Kidney tubule cell (primary cell): ENCODE measurements around the gene KRTAP12-2.
"Not testable (repeated sequence)": the region's sequence is repeated elsewhere in the genome, so short reads cannot be mapped to it uniquely, and the experiment has no call there.

Experiments
- DNase-seq: peaks from one replicate; pipeline ENCODE4 v3.0.0-alpha.2; 2018; ENCODE audit warnings: low spot score

KRTAP12-2 gene

GRCh38 chr21:44684077-44684476 is 17.4 kb upstream of the KRTAP12-2 start:
- no peak for DNase-seq

DNA sequence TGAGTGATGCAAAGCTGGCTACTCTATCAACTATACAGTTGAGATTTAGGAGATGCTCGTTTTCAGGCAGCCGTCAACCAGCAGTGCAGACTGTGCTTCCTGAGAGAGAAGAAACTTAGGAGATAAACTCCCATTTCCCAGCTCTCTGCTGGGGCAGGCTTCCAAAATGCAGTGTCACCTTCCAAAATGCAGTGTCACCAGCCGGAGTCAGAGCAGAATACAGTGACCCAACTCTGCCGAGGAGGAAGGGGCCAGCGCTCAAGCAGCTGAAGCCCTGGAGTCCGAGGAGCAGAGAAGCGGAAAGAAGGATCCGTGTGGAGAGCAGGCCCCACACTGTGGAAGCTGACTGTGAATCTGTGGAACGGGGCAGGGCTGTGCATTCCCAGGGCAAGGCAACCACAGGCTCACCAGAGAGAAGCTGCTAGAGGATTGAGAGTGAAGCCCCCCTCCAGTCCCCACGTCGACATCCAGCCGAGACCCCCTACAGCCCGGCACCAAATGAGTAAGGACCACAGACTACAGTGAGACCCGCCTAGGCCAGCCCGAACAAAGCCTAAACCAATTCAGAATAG is 15.9 kb upstream of the KRTAP12-2 start:
- DNase-seq: no peak

DNA sequence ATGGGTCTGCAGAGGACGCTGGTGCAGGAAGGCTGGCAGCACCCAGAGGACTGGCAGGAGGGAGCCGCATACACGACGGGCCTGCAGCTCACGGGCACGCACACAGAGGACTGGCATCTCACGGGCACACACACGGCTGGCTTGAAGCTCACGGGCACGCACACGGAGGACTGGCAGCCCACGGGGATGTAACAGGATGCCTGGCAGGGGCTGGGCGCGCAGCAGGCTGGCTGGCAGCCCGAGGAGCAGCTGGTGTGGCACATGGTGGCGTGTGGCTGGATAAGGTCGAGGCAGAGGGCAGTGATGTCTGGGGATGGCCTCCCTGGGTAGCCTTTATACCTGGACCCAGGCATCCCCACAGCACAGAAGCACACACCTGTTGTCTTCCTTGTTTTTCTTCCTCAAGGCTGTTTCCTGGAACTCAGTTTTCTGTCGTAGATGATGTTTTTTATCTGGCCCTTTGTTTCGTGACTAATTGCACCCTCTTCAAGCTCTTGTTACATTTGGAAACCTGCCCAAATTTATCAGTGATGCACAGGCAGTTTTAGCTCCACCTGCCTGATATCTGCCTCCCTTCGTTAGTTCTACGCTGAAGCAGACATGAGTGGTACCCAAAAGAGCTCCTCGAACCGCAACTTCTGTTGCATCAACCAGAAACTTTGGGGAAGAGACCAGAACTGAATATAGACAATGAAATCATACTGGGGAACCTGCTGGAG is 15.3 kb upstream of the KRTAP12-2 start, which contains the start of gene KRTAP12-1:
Gene KRTAP12-1 (minus strand): TSS at position 303 of the 719 bp plus-strand sequence. CDS start 40 bp downstream, at position 263.
- no peak for DNase-seq

- no peak for DNase-seq
These were observed 14.4 kb upstream of the KRTAP12-2 start for GRCh38 chr21:44681152-44681551.

DNA sequence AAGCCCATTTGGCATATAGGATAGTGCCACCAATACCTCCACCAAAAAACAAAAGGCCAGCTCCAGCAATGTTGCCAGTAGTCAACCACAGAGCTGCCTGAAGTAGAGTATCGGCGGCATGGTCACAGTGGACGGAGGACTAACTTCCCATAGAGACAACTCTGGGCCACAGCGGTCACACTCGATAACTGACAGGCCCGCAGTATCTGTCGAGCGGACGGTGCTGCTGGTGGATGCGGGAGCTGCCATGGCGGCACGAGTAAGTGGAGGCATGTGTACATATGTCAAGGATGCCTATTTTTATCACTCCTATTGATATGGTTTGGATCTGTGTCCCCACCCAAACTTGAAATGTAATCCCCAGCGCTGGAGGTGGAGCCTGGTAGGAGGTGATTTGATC is 11.2 kb upstream of the KRTAP12-2 start:
- DNase-seq: no peak

- DNase-seq: no peak
These were observed 5.2 kb upstream of the KRTAP12-2 start for GRCh38 chr21:44671911-44672310.

DNA sequence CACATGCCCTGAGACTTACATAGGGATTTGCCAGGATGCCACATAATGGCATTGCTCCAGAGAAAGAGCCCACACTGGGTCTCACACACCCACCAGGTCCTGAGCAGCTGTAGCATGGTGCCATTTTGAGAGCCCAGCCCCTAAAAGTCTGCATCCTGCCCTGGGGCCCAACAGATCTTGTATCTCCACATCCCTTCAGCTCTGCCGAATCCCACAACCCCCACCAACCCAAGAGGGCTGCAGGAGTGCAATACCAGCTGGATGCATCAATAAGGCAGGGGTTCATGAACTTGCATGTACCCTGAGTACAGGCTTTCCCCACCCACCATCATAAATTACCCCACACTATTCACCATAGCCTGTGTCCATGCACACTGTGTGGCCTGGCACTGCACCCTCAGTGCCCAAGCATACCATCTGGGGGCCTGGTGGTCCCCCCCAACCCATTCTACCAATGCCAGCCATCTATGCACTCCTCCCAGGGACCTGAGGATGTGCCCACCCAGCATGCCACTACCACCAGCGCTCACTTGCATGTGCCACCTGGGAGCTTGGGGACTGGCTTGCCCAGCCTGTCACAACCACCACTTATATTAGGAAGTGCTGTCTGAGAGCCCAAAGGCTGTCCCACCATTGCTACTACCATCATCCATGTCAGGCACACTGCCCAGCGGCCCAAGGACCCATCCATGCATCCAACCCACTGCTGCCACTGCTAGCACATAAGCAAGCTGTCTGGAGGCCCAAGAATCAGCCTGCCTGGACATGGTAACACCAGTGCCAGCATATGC is 4.1 kb upstream of the KRTAP12-2 start:
- DNase-seq: no peak

- no peak for DNase-seq
These were observed 885 bp upstream of the KRTAP12-2 start for GRCh38 chr21:44667612-44668011.

DNA sequence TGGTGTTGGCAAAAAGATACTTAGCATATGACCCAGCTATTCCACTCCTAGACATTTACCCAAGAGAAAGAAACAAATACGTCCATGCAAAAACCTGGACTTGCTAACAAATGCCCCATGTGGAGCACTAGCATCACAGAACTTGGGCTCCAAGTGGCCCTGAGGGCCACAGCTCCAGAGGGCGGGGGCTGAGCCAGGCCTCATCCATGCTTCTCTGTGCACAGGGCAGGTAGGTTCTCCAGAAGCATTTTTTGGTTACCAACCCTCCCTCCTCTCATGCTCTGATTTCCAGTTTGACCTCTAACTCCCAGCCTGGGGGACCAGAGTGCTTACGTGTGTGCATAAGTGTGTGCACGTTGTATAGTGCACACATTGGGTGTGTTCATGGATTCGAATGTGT is 2.0 kb downstream of the KRTAP12-2 start:
- DNase-seq: no peak

DNA sequence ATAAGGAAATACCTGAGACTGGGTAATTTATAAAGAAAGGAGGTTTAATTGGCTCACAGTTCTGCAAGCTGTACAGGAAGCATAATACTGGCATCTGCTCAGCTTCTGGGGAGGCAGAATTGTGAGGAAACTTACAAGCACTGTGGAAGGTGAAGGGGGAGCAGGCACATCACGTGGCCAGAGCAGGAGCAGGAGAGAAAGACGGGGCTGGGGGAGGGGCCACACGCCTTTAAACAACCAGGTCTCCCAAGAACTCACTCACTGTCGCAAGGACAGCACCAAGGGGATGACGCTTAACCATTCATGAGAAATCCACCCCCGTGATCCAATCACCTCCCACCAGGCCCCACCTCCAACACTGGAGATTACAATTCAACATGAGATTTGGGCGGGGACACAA is 5.2 kb downstream of the KRTAP12-2 start:
- DNase-seq: not testable (repeated sequence)

GRCh38 chr21:44658913-44659595 is 7.7 kb downstream of the KRTAP12-2 start:
- DNase-seq: no peak

- no peak for DNase-seq
These were observed 8.2 kb downstream of the KRTAP12-2 start for GRCh38 chr21:44658541-44658910.

- DNase-seq: no peak
These were observed 8.8 kb downstream of the KRTAP12-2 start, which contains the start of gene KRTAP12-3 for GRCh38 chr21:44657635-44658540. Gene KRTAP12-3 (plus strand): TSS chr21:44657932. CDS start chr21:44657980, 48 bp downstream.

DNA sequence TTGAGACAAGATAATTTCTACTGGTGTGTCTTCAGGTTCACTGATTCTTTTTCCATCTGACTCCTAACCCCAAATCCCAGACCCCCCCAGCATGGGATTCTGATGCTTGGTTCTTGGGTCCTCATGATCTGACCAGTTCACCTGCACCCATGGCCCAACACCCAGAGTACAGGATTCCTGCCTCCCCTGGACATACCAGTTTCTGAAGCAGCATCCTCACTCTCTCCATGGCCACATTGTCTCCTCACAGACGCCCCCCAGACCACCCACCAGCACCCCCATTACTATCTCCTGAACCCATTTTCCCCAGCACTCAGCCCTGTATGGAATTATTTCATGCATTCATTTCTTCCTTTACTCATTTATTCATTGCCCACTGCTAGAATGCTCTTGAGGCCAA is 9.9 kb downstream of the KRTAP12-2 start:
- DNase-seq: no peak

- DNase-seq: no peak
These were observed 12.1 kb downstream of the KRTAP12-2 start, which contains the start of gene KRTAP12-4 for GRCh38 chr21:44654576-44655175. Gene KRTAP12-4 (minus strand): TSS chr21:44654659. CDS start chr21:44654614, 45 bp downstream.

- DNase-seq: no peak
These were observed 12.8 kb downstream of the KRTAP12-2 start for GRCh38 chr21:44653656-44654575.

DNA sequence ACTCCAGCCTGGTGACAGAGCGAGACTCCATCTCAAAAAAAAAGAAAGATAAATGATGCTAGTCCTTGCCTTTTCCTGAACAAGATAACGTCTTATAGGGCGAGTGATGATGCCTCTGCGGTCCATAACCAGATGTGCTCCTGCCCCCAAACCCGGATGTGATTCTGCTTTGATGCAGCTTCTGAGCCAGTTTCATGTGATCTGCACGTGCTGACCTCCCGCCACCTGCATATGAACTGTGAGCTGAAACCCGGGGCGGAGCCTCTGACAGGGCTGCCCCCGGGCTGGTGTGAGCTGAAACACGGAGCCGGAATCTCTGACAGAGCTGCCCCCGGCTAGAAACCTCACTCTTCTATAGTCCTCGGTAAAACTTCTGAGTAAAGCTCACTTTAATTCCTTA is 13.6 kb downstream of the KRTAP12-2 start:
- no peak for DNase-seq

- DNase-seq: no peak
These were observed 15.6 kb downstream of the KRTAP12-2 start for GRCh38 chr21:44650973-44651675.
